ENCODE measurements around the gene NDUFA5. TPM values are rescaled to one million over a fixed set of nuclear protein-coding genes. Genes with fewer than 3 reads are reported as not detected.
A peak's percentile ranks its signal among the peaks of the same experiment; 100 is the strongest.

NDUFA5 gene
- total RNA-seq, 1 donor from 2014 or later: 118 TPM

DNA sequence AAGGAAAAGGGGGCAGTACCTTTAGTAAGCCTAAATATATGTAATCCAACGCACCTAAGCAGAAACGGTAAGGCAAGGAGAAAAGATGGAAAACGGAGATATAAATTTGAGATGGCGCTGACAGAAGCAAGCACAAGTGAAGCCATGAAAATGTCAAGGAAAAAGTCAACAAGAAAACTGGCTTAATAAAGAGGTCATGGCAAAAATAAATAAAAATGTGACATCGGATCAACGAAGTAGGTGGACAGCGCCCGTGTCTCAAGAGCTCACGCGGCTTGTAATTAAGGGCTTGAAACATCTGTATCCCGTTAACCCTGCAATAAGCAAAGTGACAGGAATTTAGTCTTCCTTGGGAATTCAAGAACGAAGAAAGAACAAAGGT is 611 bp downstream of the NDUFA5 start:
- Histone ChIP-seq H3K9ac (peak overlapping the region; percentile 83), H4K20me1 (ENCODE audit: low read depth) (no peaks in the 10 kb centered on the region), H3K4me3 (peak overlapping the region; percentile 89), H3K36me3 (no peaks in the 10 kb centered on the region), H3K27me3 (no peaks in the 10 kb centered on the region), H3K79me2 (ENCODE audit: low read depth) (peaks cover 53% of the 10 kb centered on the region), H3K4me2 (peak overlapping the region; percentile 90), H3F3A (ENCODE audit: low read depth) (no peaks in the 10 kb centered on the region), H2AFZ (replicated peaks) (peak overlapping the region; percentile 46), H3K27ac (no peak overlapping the region), H3K4me1 (peaks cover 10% of the 10 kb centered on the region), H3K9me3 (ENCODE audit: low read depth) (no peaks in the 10 kb centered on the region)
- H3K9me3 Mint-ChIP-seq: no peaks in the 10 kb centered on the region
- TF ChIP-seq, protein P1, sequence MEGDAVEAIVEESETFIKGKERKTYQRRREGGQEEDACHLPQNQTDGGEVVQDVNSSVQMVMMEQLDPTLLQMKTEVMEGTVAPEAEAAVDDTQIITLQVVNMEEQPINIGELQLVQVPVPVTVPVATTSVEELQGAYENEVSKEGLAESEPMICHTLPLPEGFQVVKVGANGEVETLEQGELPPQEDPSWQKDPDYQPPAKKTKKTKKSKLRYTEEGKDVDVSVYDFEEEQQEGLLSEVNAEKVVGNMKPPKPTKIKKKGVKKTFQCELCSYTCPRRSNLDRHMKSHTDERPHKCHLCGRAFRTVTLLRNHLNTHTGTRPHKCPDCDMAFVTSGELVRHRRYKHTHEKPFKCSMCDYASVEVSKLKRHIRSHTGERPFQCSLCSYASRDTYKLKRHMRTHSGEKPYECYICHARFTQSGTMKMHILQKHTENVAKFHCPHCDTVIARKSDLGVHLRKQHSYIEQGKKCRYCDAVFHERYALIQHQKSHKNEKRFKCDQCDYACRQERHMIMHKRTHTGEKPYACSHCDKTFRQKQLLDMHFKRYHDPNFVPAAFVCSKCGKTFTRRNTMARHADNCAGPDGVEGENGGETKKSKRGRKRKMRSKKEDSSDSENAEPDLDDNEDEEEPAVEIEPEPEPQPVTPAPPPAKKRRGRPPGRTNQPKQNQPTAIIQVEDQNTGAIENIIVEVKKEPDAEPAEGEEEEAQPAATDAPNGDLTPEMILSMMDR (IDR thresholded peaks at IDR 0.05): no peak
- TF ChIP-seq EZH2phosphoT487 (IDR thresholded peaks at IDR 0.05): no peak
- TF ChIP-seq EZH2 (IDR thresholded peaks at IDR 0.05): no peak
- no peak overlapping the region for H3K27ac Mint-ChIP-seq
- H3K4me3 Mint-ChIP-seq: no peak overlapping the region
- no peaks in the 10 kb centered on the region for H3K27me3 Mint-ChIP-seq (ENCODE audit: insufficient read depth, low read depth)
- DNase-seq (ENCODE audit: low spot score): peak; percentile 35
- peaks cover 12% of the 10 kb centered on the region for H3K36me3 Mint-ChIP-seq
- H3K4me1 Mint-ChIP-seq: no peaks in the 10 kb centered on the region

DNA sequence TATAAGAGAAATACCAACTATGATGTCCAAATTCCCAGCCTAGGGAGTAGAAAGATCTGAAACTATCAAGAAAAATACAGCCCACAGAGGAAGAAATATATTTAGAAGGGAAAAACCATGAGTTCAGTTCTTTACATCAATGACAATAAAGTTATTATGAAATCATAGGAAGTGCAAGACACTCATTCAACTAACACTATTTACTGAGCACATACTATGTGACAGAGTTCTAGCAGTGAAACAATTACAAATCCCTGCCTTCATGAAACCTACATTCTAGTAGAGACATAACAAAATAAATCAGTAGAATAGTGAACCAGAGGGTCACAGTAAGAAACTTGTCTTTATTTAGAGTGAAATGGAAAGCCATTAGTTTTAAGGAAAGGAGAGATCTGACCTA is 2.1 kb downstream of the NDUFA5 start:
- H3K27ac ChIP-seq: no peak overlapping the region
- H3K36me3 ChIP-seq: no peaks in the 10 kb centered on the region
- H4K20me1 ChIP-seq (ENCODE audit: low read depth): no peaks in the 10 kb centered on the region
- no peak overlapping the region for H3K4me2 ChIP-seq
- H3K9me3 ChIP-seq (ENCODE audit: low read depth): no peaks in the 10 kb centered on the region
- no peak overlapping the region for H3K27ac Mint-ChIP-seq
- no peak overlapping the region for H3K4me3 Mint-ChIP-seq
- no peak overlapping the region for H3K9ac ChIP-seq
- no peaks in the 10 kb centered on the region for H3K4me1 Mint-ChIP-seq
- peaks cover 68% of the 10 kb centered on the region for H3K79me2 ChIP-seq (ENCODE audit: low read depth)
- no peak overlapping the region for H3K4me3 ChIP-seq
- no peaks in the 10 kb centered on the region for H3K27me3 ChIP-seq
- DNase-seq (ENCODE audit: low spot score): no peak
- peaks cover 13% of the 10 kb centered on the region for H3K36me3 Mint-ChIP-seq
- TF ChIP-seq EZH2phosphoT487 (IDR thresholded peaks at IDR 0.05) (no peak), EZH2 (IDR thresholded peaks at IDR 0.05) (no peak)
- TF ChIP-seq, protein P1 (IDR thresholded peaks at IDR 0.05): no peak
- no peak overlapping the region for H2AFZ ChIP-seq (replicated peaks)
- H3K27me3 Mint-ChIP-seq (ENCODE audit: insufficient read depth, low read depth): no peaks in the 10 kb centered on the region
- peaks cover 10% of the 10 kb centered on the region for H3K4me1 ChIP-seq
- H3K9me3 Mint-ChIP-seq: no peaks in the 10 kb centered on the region
- no peaks in the 10 kb centered on the region for H3F3A ChIP-seq (ENCODE audit: low read depth)

DNA sequence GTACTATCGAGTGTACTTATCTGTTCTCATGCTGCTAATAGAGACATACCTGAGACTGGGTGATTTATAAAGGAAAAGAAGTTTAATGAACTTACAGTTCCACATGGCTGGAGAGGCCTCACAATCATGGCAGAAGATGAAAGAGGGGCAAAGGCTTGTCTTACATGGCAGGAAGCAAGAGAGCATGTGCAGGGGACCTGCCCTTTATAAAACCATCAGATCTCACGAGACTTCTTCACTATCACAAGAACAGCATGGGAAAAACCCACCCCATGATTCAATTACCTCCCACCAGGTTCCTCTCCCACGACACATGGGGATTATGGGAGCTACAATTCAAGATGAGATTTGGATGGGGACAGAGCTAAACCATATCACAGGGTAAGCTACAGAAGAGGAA is 4.5 kb downstream of the NDUFA5 start:
- no peak overlapping the region for H3K27ac Mint-ChIP-seq
- Histone ChIP-seq H3K27ac (no peak overlapping the region), H3K4me1 (peaks cover 8% of the 10 kb centered on the region), H3K36me3 (no peaks in the 10 kb centered on the region), H3K4me2 (no peak overlapping the region), H3F3A (ENCODE audit: low read depth) (no peaks in the 10 kb centered on the region), H4K20me1 (ENCODE audit: low read depth) (no peaks in the 10 kb centered on the region), H3K79me2 (ENCODE audit: low read depth) (peaks cover 71% of the 10 kb centered on the region), H3K27me3 (no peaks in the 10 kb centered on the region), H3K9ac (no peak overlapping the region), H3K9me3 (ENCODE audit: low read depth) (no peaks in the 10 kb centered on the region), H3K4me3 (no peak overlapping the region), H2AFZ (replicated peaks) (no peak overlapping the region)
- TF ChIP-seq EZH2 (IDR thresholded peaks at IDR 0.05) (no peak), EZH2phosphoT487 (IDR thresholded peaks at IDR 0.05) (no peak)
- TF ChIP-seq, protein P1 (IDR thresholded peaks at IDR 0.05): no peak
- DNase-seq (ENCODE audit: low spot score): no peak
- peaks cover 17% of the 10 kb centered on the region for H3K36me3 Mint-ChIP-seq
- no peaks in the 10 kb centered on the region for H3K4me1 Mint-ChIP-seq
- H3K9me3 Mint-ChIP-seq: no peaks in the 10 kb centered on the region
- H3K27me3 Mint-ChIP-seq (ENCODE audit: insufficient read depth, low read depth): no peaks in the 10 kb centered on the region
- no peak overlapping the region for H3K4me3 Mint-ChIP-seq

Data from neural progenitor cell (in vitro differentiated cells).